Lower leg skin (tissue), 3 donors: Measurements from ENCODE around the gene C2CD2L.
A peak's percentile ranks its signal among the peaks of the same experiment; 100 is the strongest.

Experiments used
- POLR2A ChIP-seq, 2 donors: fragments of 450-650 bp; IDR thresholded peaks; one replicate each; pipeline ENCODE4 v1.6.1; 2016 to 2017; ENCODE audit warnings: antibody characterized with exemption in 2 of 2, mild to moderate bottlenecking in 1 of 2, moderate library complexity in 1 of 2
- TF ChIP-seq, protein P1 (sequence below), 3 donors: fragments of 450-650 bp; IDR thresholded peaks; one replicate each; pipeline ENCODE4 v1.5.1; 2016; ENCODE audit warnings: antibody characterized with exemption in 3 of 3, mild to moderate bottlenecking in 3 of 3, moderate library complexity in 2 of 3

DNA sequence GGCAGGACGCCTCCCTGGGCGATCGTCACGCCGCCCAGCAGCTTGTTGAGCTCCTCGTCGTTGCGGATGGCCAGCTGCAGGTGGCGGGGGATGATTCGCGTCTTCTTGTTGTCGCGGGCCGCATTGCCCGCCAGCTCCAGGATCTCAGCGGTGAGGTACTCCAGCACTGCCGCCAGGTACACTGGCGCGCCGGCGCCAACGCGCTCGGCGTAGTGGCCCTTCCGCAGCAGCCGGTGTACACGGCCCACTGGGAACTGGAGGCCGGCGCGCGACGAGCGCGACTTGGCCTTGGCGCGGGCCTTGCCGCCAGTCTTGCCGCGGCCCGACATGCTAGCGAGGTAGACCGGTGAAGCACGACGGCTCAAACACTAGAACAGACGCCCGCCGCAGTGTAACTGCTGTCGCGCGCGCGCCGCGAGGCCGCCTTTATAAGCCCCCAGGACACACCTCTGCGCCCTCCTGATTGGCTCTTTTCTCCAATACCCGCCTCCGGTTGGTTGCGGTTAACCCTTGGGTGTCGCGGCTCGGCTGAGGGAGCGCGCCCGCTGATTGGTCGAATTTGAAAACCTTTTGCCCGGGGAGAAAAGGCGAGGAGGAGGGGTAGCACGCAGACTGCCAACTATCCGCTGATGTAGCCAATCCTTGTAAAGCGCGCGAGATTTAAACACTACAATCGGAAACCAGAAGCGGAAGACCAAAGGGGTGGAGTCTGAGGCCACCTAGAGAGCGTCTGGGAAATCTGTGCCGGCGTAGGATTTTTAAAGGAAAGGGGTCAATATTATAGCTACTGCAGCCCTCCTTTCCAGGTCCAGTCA is 11.9 kb upstream of the C2CD2L start:
- peak in 1 of 2 donors; percentile 94 for TF ChIP-seq POLR2A (IDR thresholded peaks at IDR 0.05)
- TF ChIP-seq, protein P1, sequence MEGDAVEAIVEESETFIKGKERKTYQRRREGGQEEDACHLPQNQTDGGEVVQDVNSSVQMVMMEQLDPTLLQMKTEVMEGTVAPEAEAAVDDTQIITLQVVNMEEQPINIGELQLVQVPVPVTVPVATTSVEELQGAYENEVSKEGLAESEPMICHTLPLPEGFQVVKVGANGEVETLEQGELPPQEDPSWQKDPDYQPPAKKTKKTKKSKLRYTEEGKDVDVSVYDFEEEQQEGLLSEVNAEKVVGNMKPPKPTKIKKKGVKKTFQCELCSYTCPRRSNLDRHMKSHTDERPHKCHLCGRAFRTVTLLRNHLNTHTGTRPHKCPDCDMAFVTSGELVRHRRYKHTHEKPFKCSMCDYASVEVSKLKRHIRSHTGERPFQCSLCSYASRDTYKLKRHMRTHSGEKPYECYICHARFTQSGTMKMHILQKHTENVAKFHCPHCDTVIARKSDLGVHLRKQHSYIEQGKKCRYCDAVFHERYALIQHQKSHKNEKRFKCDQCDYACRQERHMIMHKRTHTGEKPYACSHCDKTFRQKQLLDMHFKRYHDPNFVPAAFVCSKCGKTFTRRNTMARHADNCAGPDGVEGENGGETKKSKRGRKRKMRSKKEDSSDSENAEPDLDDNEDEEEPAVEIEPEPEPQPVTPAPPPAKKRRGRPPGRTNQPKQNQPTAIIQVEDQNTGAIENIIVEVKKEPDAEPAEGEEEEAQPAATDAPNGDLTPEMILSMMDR (IDR thresholded peaks at IDR 0.05), result peak in 1 of 3 donors; percentile 33
